BLaER1 treated with 17β-estradiol and CSF1 and Interleukin-3, amounts not matched to agents 10 nM and 100 nM (cell line): ENCODE data around the gene NAV2.

Source experiments
- H3K27ac ChIP-seq, 11 experiments: shearing (Covaris generic); formaldehyde crosslinking; 2 replicates each; pipeline ENCODE4 v1.8.1; 2022
- H3K27me3 ChIP-seq, 11 experiments: shearing (Covaris generic); formaldehyde crosslinking; 2 replicates each; pipeline ENCODE4 v1.8.1; 2022
- H3K36me3 ChIP-seq, 11 experiments: shearing (Covaris generic); formaldehyde crosslinking; 2 replicates each; pipeline ENCODE4 v1.8.1; 2022
- H3K4me1 ChIP-seq, 10 experiments: shearing (Covaris generic); formaldehyde crosslinking; 2 replicates each; pipeline ENCODE4 v1.8.1; 2022
- H3K4me2 ChIP-seq, 11 experiments: shearing (Covaris generic); formaldehyde crosslinking; 2 replicates each; pipeline ENCODE4 v1.8.1; 2022
- H3K4me3 ChIP-seq, 10 experiments: shearing (Covaris generic); formaldehyde crosslinking; 2 replicates each; pipeline ENCODE4 v1.8.1; 2022
- H3K9ac ChIP-seq, 11 experiments: shearing (Covaris generic); formaldehyde crosslinking; 2 replicates each; pipeline ENCODE4 v1.8.1; 2022
- H3K9me3 ChIP-seq, 11 experiments: shearing (Covaris generic); formaldehyde crosslinking; replicated peaks in 1 of 11; 2 replicates each; pipeline ENCODE4 v1.8.1; 2022
- H4K20me1 ChIP-seq, 11 experiments: shearing (Covaris generic); formaldehyde crosslinking; 2 replicates each; pipeline ENCODE4 v1.8.1; 2022
- Cebpa-rat ChIP-seq, 11 experiments: shearing (Covaris generic); IDR thresholded peaks; 2 replicates each; pipeline ENCODE4 v1.8.1; 2022

Gene NAV2

DNA sequence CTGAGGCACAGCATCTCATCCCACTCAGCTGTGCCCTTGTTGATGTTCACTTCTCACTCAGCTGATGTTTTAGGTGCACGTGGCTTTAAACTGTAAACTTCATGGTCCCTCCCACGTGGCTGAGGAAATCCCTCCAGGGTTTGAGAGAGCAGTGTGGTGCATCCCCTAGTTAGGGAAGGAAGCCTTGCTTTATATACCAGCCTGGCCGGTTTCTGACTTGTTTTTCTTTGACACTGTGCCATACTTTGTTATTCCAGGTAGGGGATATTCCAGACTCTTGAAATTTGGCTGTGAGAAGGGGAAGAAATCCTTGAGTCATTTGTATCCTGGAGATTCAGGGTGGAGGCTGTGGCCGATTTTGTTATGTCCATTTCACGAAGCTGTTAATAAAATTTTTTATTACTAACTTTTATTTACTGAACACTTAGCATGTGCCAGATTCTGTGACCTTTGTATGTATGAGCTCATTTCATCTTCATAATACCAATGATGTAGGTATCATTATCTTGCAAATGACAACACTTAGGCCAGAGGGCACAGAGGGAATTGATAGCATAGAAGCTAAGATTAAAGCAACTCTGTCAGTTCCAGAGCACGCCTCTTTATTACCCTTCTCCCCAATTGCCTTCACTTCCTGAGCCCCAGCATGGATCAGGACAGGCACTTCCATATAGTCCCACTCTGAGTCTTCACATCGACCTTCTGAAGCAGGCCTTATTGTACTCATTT is 116.6 kb downstream of the NAV2 start:
- no peaks in the 10 kb centered on the region; a peak in 1 of 22 replicates for H3K36me3 ChIP-seq
- no peak overlapping the region for H3K27ac ChIP-seq
- H3K4me1 ChIP-seq = peaks cover 0 to 12% (median 0%) of the 10 kb centered on the region in 10 experiments; a peak in 9 of 20 replicates
- no peak for TF ChIP-seq Cebpa-rat (IDR thresholded peaks at IDR 0.05)
- no peak overlapping the region for H3K4me3 ChIP-seq
- no peaks in the 10 kb centered on the region for H4K20me1 ChIP-seq
- H3K9me3 ChIP-seq = peaks cover 0 to 15% (median 10%) of the 10 kb centered on the region in 11 experiments; a peak in 12 of 22 replicates
- H3K27me3 ChIP-seq = no peaks in the 10 kb centered on the region
- H3K4me2 ChIP-seq = peak overlapping the region in 5 of 11 experiments; percentile 6 to 30 (median 27); a peak in 8 of 22 replicates
- no peak overlapping the region for H3K9ac ChIP-seq

DNA sequence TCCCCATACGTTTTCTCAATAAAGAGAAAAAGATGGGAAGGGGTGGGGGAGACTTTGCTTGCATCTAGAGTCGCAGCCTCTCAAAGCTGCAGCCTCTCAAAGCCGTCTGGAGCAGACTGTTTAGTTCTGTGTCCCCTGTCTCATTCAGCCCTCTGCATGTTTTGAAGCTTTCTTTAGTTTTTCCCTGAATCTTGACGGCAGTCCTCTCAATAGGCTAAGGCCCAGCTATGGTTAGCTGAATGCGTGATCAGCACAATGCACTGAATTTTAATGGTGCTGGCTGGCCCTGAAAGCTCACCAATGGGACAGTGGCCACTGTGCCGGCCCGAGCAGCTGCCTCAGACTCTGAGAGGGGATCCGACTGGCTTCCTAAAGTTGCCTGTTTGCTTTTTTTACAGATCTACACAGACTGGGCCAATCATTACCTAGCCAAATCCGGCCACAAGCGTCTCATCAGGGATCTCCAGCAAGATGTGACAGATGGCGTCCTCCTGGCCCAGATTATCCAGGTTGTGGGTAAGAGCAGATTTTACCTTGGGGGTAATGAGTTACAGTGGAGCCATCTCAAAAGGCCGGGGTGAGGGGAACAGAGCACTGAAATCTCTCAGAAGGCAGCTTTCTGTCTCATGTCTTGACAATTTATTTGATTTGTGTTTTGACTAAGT is 119.6 kb downstream of the NAV2 start:
- Histone ChIP-seq H3K4me1 (peaks cover 0 to 12% (median 0%) of the 10 kb centered on the region in 10 experiments; a peak in 9 of 20 replicates), H3K9me3 (peaks cover 0 to 15% (median 10%) of the 10 kb centered on the region in 11 experiments; a peak in 12 of 22 replicates), H3K36me3 (no peaks in the 10 kb centered on the region; a peak in 1 of 22 replicates), H3K27ac (no peak overlapping the region), H3K27me3 (no peaks in the 10 kb centered on the region), H3K4me3 (no peak overlapping the region), H3K4me2 (no peak overlapping the region), H4K20me1 (no peaks in the 10 kb centered on the region), H3K9ac (no peak overlapping the region)
- TF ChIP-seq Cebpa-rat (IDR thresholded peaks at IDR 0.05) = no peak

DNA sequence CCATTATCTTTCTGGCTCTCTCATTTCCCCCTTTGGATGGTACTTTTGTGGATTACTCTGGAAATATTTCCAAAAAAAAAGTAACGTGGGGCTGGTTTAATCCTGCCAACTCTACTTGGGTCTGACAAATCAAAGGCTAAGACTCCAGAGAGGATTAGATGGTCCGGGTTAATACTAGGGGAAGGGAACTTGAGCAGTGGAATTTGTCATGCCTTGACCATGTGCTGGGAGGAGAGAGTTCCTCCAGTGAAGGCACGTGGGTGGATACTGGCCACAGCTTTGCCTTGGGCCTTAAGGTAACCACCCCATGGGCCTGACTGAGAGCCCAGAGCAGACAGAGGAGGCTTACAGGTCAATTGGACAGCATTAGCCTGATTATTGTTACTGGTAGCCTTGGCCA is 120.3 kb downstream of the NAV2 start:
- H3K4me1 ChIP-seq = peaks cover 0 to 12% (median 0%) of the 10 kb centered on the region in 10 experiments; a peak in 9 of 20 replicates
- H3K4me2 ChIP-seq = no peak overlapping the region
- no peak overlapping the region for H3K27ac ChIP-seq
- no peaks in the 10 kb centered on the region; a peak in 1 of 22 replicates for H3K36me3 ChIP-seq
- H3K9ac ChIP-seq = no peak overlapping the region
- no peak overlapping the region for H3K4me3 ChIP-seq
- H3K9me3 ChIP-seq = peaks cover 0 to 15% (median 10%) of the 10 kb centered on the region in 11 experiments; a peak in 12 of 22 replicates
- H4K20me1 ChIP-seq = no peaks in the 10 kb centered on the region
- TF ChIP-seq Cebpa-rat (IDR thresholded peaks at IDR 0.05) = no peak
- no peaks in the 10 kb centered on the region for H3K27me3 ChIP-seq

DNA sequence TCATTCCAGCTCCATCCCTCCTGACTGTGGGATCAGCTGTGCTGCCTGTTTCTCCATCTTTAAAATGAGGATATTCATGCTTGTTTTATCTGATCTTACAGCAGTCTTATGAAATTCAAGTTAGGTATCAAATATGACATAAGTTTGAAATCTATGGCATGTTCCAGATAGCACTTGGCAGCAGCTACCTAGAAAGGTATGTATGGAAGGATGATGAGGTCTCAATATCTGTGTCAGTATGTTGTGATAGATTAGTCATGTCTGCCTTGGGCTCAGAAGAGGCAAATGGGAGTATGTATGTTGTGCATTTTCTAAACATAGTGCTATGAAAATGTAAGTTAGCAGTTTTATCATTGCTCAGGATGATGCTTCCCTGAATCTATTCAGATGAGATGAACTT is 122.1 kb downstream of the NAV2 start:
- Histone ChIP-seq H3K4me1 (no peaks in the 10 kb centered on the region; a peak in 1 of 20 replicates), H3K27ac (no peak overlapping the region), H3K9ac (no peak overlapping the region), H3K36me3 (no peaks in the 10 kb centered on the region; a peak in 1 of 22 replicates), H3K4me3 (no peak overlapping the region), H3K4me2 (no peak overlapping the region), H3K9me3 (peaks cover 0 to 15% (median 10%) of the 10 kb centered on the region in 11 experiments; a peak in 12 of 22 replicates), H3K27me3 (no peaks in the 10 kb centered on the region), H4K20me1 (no peaks in the 10 kb centered on the region)
- TF ChIP-seq Cebpa-rat (IDR thresholded peaks at IDR 0.05) = no peak

DNA sequence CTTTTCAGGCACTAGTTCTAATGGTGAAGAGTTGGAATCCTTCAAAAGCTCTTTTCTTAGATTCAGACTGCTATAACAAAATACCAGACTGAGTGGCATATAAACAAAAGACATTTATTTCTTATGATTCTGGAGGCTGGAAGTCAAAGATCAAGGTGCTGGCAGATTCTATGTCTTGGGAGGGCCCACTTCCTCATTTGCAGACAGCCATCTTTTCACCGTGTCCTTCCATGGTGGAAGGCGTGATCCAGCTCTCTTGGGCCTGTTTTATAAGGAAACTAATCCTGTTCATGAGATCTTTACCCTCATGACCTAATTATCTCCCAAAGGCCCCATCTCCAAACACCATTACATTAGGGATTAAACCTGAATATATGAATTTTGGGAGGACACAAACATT is 124.0 kb downstream of the NAV2 start:
- Histone ChIP-seq H3K9me3 (peaks cover 0 to 15% (median 10%) of the 10 kb centered on the region in 11 experiments; a peak in 12 of 22 replicates), H3K36me3 (no peaks in the 10 kb centered on the region; a peak in 1 of 22 replicates), H3K4me1 (no peaks in the 10 kb centered on the region), H3K4me2 (no peak overlapping the region), H4K20me1 (no peaks in the 10 kb centered on the region), H3K9ac (no peak overlapping the region), H3K27ac (no peak overlapping the region), H3K27me3 (no peaks in the 10 kb centered on the region; a peak in 1 of 22 replicates), H3K4me3 (no peak overlapping the region)
- no peak for TF ChIP-seq Cebpa-rat (IDR thresholded peaks at IDR 0.05)

DNA sequence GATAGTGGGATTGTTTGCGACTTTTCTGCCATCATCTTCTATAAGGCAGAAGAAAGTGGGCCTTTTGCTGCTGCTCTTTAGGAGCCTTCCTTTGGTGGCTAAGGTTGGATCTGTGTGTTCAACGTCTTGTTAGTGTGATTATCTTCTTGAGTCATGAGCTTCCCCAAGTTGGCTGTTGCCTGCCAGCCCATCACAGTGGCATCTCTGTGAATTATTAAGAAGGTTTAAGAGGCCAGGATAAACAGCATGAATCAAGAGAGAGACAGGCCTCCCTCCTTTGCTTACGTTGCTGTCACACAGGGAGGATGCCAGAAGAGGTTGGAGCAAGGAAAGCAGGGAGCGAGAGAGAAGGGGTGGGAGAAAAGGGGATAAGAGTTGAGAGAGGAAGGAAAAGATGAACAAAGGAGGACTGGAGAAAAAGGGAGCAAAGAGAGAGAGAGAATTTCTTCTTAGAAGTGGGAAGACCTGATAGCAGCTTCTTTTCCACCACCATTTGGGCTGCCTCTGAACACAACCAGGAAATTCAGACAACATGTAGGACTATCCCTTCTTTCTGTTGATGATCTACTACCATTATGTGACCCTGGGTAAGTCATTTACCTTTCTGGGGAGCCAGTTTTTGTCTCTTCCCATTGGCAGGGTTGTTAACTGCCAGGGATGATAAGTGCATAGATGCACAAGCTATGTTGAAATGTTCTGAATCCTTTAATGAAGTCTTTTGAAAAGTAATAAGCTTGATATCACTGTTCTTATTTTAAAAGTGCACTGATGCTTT is 126.5 kb downstream of the NAV2 start:
- no peak overlapping the region for H3K4me2 ChIP-seq
- no peaks in the 10 kb centered on the region for H4K20me1 ChIP-seq
- no peaks in the 10 kb centered on the region for H3K4me1 ChIP-seq
- H3K4me3 ChIP-seq = no peak overlapping the region
- peaks cover 0 to 2% (median 0%) of the 10 kb centered on the region in 11 experiments; a peak in 3 of 22 replicates for H3K9me3 ChIP-seq
- H3K9ac ChIP-seq = no peak overlapping the region
- no peak overlapping the region for H3K27ac ChIP-seq
- H3K27me3 ChIP-seq = no peaks in the 10 kb centered on the region; a peak in 1 of 22 replicates
- TF ChIP-seq Cebpa-rat (IDR thresholded peaks at IDR 0.05) = no peak
- no peaks in the 10 kb centered on the region for H3K36me3 ChIP-seq

DNA sequence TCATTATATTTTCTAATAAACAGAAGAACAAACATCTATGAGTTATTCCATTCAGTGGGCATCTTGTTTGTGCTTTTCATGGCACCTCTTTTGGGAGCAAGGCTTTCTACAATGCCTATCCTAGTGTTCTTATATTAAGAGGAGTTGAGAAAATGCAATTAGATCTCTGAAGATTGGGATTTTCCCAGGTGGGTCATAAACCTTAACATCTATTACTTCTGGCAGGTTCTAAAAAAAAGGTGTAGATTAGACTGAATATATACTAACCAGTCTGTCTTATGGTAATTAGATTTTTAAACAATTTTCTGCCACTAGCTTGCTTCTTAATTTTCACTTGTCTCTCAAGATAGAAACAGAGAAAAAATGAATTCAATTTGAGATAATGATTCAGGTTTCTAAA is 128.3 kb downstream of the NAV2 start:
- no peaks in the 10 kb centered on the region for H3K9me3 ChIP-seq
- no peaks in the 10 kb centered on the region for H3K36me3 ChIP-seq
- H3K4me1 ChIP-seq = no peaks in the 10 kb centered on the region
- H3K4me2 ChIP-seq = no peak overlapping the region
- H3K27ac ChIP-seq = no peak overlapping the region
- no peaks in the 10 kb centered on the region for H4K20me1 ChIP-seq
- no peak overlapping the region for H3K4me3 ChIP-seq
- no peaks in the 10 kb centered on the region; a peak in 1 of 22 replicates for H3K27me3 ChIP-seq
- no peak overlapping the region for H3K9ac ChIP-seq
- no peak for TF ChIP-seq Cebpa-rat (IDR thresholded peaks at IDR 0.05)

DNA sequence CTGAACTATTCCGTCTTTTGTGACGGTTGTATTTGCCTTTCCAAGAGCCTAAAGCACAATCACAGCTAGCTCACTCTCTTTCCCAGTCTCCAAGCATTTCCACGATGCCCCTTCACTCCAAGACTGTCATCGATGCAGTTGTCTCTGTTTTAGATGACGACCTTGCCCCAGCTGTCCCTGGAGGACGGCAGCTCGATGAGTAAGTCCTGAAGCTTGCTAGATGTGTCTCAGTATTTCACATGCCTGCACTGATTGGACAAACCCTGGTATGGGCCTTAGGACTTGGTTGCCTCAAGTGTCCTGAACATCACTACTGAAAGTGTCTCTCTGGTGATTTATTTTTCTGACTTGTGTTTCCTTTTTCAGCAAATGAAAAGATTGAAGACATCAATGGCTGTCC is 129.9 kb downstream of the NAV2 start:
- H3K27ac ChIP-seq = no peak overlapping the region
- H3K4me3 ChIP-seq = no peak overlapping the region

DNA sequence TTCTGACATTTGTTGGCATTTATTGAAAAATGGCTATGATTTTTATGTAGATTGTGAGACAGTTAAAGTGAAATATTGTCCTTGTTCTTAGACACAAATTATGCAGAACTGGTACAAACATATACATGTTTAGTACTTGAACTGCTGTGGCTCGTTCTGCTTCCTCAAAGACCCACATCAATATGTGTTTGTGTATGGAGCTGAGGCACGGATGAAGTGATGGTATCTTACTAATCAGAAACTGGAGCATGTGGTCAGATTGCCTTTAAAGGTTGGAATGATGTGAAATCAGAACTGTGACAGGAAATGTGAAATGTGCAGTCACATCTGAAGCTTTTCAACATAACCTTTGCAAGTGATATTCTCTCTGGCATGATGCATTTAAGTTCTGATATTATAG is 130.4 kb downstream of the NAV2 start:
- no peak for TF ChIP-seq Cebpa-rat (IDR thresholded peaks at IDR 0.05)
- H3K4me3 ChIP-seq = no peak overlapping the region
- no peaks in the 10 kb centered on the region for H4K20me1 ChIP-seq
- H3K36me3 ChIP-seq = no peaks in the 10 kb centered on the region
- H3K9me3 ChIP-seq = no peaks in the 10 kb centered on the region
- H3K27ac ChIP-seq = no peak overlapping the region
- H3K27me3 ChIP-seq = no peaks in the 10 kb centered on the region; a peak in 1 of 22 replicates
- no peaks in the 10 kb centered on the region for H3K4me1 ChIP-seq
- H3K4me2 ChIP-seq = no peak overlapping the region
- H3K9ac ChIP-seq = no peak overlapping the region

More for the DNA sequence above, 129.9 kb downstream of the NAV2 start:
- no peaks in the 10 kb centered on the region for H4K20me1 ChIP-seq
- H3K27me3 ChIP-seq = no peaks in the 10 kb centered on the region; a peak in 1 of 22 replicates
- H3K4me1 ChIP-seq = no peaks in the 10 kb centered on the region
- no peak overlapping the region for H3K9ac ChIP-seq
- no peaks in the 10 kb centered on the region for H3K36me3 ChIP-seq
- H3K4me2 ChIP-seq = no peak overlapping the region
- no peaks in the 10 kb centered on the region for H3K9me3 ChIP-seq
- TF ChIP-seq Cebpa-rat (IDR thresholded peaks at IDR 0.05) = no peak
